Adrenal gland (tissue), 5 donors: Measurements from ENCODE around the gene MBD3.

ENCODE experiments used
- CTCF ChIP-seq, 6 experiments: fragments of 450-650 bp in 4 of 6; fragments of 200-600 bp in 2 of 6; sonication (generic) in 1 of 6; IDR thresholded peaks; 1 replicate in 5 of 6; 2 replicates in 1 of 6; pipeline versions ENCODE4 v1.5.1 to v1.8.0; 2016 to 2021; ENCODE audit warnings: antibody characterized with exemption in 6 of 6, mild to moderate bottlenecking in 2 of 6, moderate library complexity in 1 of 6
- POLR2A ChIP-seq, 2 donors: fragments of 450-650 bp; IDR thresholded peaks; one replicate each; pipeline ENCODE4 v1.6.1; 2017; ENCODE audit warnings: antibody characterized with exemption in 2 of 2, mild to moderate bottlenecking in 2 of 2, moderate library complexity in 1 of 2
- donor health status: DM: no; HTN: no; CAD: no.

- TF ChIP-seq CTCF (IDR thresholded peaks at IDR 0.05) (no peak), POLR2A (IDR thresholded peaks at IDR 0.05) (no peak)
Observed at GRCh38 chr19:1526066-1526778, 66.4 kb downstream of the MBD3 start.
